ENCODE data around the gene PLB1.

DNA sequence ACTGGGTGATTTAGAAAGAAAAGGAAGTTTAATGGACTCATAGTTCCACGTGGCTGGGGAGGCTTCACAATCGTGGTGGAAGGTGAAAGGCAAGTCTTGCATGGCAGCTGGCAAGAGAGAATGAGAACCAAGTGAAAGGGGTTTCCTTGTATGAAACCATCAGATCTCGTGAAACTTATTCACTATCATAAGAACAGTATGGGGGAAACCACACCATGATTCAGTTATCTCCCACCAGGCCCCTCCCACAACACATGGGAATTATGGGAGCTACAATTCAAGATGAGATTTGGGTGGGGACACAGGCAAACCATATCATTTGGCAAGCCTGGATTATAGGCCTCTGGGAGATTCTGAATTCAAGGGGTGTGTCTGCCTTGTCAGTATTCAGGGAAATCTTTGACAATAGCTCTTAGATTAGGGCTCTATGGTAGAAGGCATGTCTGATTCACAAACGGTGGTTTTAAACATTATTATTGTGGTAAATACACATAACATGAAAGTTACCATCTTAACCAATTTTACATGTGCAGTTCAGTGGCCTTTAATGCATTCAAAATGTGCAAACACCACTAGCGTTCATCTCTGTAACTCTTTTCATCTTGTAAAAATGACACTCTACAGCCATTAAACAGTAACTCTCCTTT, 15.3 kb upstream of the PLB1 start:
- TF ChIP-seq, protein P1, sequence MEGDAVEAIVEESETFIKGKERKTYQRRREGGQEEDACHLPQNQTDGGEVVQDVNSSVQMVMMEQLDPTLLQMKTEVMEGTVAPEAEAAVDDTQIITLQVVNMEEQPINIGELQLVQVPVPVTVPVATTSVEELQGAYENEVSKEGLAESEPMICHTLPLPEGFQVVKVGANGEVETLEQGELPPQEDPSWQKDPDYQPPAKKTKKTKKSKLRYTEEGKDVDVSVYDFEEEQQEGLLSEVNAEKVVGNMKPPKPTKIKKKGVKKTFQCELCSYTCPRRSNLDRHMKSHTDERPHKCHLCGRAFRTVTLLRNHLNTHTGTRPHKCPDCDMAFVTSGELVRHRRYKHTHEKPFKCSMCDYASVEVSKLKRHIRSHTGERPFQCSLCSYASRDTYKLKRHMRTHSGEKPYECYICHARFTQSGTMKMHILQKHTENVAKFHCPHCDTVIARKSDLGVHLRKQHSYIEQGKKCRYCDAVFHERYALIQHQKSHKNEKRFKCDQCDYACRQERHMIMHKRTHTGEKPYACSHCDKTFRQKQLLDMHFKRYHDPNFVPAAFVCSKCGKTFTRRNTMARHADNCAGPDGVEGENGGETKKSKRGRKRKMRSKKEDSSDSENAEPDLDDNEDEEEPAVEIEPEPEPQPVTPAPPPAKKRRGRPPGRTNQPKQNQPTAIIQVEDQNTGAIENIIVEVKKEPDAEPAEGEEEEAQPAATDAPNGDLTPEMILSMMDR (IDR thresholded peaks at IDR 0.05) = no peak
- TF ChIP-seq POLR2A (IDR thresholded peaks at IDR 0.05) = no peak

Data from prostate gland (tissue), 2 donors.